Epithelial cell of esophagus (primary cell): ENCODE results near the gene AKT3.

ENCODE experiments used
- DNase-seq: peaks from one replicate; pipeline ENCODE4 v3.0.0; 2010; ENCODE audit warnings: low read depth
- H3K4me3 ChIP-seq: 2 replicates; pipeline ENCODE4 v1.5.1; 2011; ENCODE audit warnings: mild to moderate bottlenecking, low read length, control low read depth
- TF ChIP-seq, protein P1 (sequence below): IDR thresholded peaks from 2 replicates; pipeline ENCODE4 v1.5.1; 2011; ENCODE audit warnings: low read depth, mild to moderate bottlenecking, low read length, control low read depth, inconsistent platforms; ENCODE audit not compliant: insufficient read depth; ENCODE audit errors: missing control alignments

AKT3 gene

DNA sequence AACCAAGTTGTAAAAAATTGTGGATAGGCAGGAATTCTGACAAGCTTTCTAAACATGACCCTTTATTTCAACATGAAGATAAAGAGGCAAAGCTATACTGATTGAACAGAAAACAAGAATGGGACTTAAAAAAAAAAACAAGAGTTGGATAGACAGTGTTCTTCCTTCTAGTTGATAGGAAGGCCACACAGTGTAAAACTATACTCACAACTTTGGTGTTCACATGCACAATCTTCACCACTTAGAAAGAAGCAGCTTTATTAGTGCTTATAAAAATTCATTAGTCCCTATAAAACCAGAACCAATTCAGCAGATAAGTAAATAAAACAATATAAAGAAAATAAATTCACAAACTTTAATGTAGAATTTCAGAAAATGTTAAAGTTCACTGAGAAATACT is 101.8 kb downstream of the AKT3 start:
- TF ChIP-seq, protein P1, sequence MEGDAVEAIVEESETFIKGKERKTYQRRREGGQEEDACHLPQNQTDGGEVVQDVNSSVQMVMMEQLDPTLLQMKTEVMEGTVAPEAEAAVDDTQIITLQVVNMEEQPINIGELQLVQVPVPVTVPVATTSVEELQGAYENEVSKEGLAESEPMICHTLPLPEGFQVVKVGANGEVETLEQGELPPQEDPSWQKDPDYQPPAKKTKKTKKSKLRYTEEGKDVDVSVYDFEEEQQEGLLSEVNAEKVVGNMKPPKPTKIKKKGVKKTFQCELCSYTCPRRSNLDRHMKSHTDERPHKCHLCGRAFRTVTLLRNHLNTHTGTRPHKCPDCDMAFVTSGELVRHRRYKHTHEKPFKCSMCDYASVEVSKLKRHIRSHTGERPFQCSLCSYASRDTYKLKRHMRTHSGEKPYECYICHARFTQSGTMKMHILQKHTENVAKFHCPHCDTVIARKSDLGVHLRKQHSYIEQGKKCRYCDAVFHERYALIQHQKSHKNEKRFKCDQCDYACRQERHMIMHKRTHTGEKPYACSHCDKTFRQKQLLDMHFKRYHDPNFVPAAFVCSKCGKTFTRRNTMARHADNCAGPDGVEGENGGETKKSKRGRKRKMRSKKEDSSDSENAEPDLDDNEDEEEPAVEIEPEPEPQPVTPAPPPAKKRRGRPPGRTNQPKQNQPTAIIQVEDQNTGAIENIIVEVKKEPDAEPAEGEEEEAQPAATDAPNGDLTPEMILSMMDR: no peak
- H3K4me3 ChIP-seq: no peak overlapping the region
- no peak for DNase-seq

DNA sequence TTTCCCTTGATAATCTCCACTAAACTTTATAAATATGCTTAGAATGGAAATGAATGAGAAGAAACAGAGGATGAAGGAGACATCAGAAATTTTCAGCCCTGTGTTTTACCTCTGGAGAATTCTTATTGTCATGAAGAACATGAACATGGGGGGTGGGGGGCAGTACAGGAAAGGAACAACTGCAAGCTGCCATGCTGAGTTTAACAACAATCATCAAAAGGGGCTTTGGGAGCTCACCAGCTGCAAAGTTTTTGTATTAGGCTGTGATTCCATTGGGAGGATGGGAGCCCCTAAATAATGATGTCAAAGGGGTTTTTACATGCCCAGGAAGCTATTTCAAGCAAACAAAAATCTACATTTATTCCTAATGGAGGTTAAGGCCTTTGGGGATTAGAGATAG is 103.3 kb downstream of the AKT3 start:
- TF ChIP-seq, protein P1: no peak
- no peak overlapping the region for H3K4me3 ChIP-seq
- no peak for DNase-seq

DNA sequence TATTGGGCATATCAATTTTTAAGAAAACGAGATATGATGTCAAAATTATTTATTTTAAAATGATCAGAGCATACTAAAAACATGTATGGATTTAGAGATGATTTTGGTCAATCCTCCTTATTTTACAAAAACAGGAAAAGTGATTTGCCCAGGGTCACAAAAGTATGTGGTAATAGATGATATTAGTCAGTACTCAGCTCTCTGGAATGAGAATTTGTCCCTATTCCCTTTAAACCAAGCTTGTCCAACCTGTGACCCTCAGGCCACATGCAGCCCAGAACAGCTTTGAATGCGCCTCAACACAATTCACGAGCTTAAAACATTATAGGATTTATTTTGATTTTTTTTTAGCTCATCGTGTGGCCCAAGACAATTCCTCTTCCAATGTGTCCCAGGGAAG is 104.7 kb downstream of the AKT3 start:
- no peak overlapping the region for H3K4me3 ChIP-seq
- no peak for DNase-seq
- TF ChIP-seq, protein P1: no peak

DNA sequence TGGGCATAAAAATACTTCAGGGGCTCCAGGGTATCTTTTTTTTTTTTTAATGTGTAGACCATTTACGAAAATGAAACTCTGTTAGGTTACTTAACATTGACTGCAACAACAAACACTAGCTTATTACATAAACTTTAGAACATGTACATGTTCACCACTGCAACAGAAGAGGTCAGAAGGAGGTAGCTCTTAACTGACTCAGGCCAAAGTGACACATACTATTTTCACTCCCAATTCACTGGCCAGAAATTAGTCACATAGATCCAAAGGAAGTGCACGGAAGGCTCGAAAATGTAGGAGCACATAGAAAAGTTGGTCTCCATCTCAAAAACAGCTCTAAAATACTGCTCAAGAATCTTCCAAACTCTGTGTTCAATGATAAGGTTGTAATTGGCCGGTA is 107.2 kb downstream of the AKT3 start:
- peak; percentile 37 for DNase-seq
- no peak overlapping the region for H3K4me3 ChIP-seq
- TF ChIP-seq, protein P1: no peak

DNA sequence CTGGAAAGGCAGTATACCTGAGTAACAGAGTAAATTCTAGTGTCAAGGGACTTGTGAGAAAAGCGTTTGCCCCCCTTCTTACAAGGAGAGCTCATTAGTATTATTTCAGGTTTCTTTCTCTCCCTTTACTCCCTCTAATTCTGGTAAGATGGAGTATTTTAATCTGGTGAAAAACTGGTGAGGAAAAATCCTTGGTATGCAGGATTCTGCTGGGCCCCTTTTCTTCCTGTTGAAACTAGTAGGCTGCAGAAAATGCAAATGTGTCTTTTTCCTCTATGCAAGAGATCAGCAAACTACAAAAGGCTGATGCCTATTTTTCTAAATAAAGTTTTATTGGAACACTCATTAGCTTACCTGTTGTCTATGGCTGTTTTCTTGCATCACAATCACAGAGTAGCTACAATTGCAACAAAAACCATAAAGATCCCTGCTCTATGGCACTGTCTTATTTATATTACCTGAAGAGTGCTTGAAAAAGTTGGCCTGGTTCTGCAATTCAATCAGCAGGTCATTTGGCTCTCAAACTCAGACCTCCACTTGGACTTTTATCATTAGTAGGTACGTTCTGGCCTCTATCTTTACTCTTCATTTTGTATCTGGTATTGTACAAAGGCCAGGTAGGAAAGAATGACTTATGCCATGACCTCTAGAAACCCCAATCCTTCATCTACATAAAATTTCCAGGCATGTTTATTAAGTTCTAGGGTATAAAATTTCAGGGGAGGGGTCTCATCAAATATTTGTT is 109.6 kb downstream of the AKT3 start:
- H3K4me3 ChIP-seq: no peak overlapping the region
- TF ChIP-seq, protein P1: no peak
- DNase-seq: no peak

DNA sequence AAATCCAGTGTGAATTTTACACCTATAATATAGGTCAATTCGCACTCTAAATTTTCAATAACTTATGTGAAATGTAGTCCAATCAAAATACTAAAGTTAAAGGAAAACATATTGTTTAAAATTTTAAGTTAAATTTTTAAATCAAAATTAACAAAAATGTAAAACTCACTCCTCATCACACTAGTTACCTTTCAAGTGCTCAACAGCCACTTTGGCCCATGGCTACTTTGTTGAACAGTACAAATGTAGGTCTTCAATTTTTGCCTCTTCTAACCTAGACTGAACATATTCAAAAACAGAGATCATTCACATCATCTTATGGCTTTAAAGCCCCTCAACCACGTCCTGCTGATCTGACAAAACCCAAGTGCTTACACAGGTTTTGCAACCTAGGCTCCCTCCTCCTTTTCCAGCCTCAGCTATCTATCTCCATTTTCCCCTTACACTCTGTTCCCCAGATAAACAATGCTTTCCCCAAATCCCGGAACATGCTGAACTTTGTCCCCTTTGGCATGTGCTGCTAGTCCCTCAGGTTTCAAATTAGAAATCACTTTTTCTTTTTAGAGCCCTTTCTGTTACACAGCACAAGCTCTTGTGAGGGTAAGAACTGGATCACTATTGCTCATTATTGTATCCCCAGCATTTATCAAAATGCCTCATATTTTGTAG is 110.6 kb downstream of the AKT3 start:
- H3K4me3 ChIP-seq: no peak overlapping the region
- no peak for DNase-seq
- TF ChIP-seq, protein P1: no peak
